GM18499 (cell line): ENCODE results near the gene SH2D7.

ENCODE experiments used
- ATAC-seq: cut with Tn5 transposase; IDR thresholded peaks from one replicate; pipeline ENCODE4 v1.9.1; 2021; ENCODE audit warnings: moderate number of reproducible peaks; ENCODE audit not compliant: insufficient read depth, unreplicated experiment

SH2D7 gene

DNA sequence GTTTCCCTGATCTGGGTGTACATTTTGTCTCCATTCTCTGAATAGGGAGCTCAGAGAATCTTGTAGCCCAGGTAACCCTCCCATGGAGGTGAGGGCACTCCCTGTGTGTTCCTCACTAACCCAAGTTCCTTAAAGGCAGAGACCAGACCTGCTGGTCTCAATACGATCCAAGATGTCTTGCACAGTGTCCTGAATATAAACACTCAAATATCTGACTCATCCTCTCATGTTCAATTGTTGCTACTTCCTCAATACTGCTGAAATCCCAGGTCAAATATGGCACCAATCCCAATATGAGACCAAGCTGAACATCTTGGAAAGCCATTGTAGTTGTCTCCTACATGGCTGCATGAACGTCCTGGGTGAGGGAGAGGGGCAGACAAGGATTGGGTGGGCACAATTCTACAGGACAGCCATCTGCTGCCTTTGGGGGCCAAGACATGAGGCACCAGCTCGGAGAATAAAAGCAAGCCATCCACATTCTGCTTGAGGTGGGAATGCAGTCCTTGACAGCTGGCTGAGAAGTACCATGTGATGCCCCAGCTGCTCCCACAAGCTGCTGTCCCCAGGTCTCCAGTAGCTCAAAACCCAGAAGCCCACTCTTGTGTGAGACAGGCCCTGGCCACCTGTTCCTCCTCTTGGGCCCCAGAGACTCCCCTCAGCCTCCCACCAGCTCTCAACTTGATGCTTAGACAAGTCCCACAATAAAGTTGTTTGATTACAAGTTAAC is 33.1 kb upstream of the SH2D7 start:
- ATAC-seq = no peak

DNA sequence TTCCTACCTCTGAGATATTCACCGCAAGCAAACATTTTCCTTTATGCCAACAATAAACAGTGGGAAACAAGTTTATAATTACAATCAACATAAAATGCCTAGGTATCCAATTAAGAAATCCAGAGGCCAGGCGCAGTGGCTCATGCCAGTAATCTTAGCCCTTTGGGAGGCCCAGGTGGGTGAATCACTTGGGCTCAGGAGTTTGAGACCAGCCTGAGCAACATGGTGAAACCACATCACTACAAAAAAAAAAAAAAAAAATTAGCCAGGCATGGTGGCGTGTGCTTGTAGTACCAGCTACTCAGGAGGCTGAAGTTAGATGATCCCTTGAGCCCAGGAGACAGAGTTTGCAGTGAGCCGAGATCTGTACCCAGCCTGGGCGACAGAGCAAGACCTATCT is 32.1 kb upstream of the SH2D7 start:
- ATAC-seq = no peak

DNA sequence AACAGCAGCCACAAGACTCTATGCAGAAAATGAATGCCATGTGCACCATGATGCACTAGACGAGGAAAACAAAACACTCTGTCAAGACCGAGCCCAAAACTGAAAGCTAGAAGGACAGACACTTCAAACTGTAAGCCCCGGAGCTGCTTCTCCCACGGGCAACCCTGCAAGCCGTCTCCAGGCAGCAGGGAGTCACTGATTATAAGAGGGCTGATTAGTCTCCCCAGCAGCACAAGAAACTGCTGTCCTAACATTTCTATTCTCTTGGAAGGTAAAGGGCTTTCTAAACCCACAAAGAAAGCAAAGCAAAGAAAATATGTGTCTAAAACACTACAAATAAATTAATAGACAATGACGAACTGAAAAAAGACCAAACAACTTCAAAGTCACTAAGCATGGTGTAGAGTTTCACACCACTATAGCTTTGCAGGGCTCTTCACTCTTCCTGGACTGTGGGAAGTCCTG is 30.4 kb upstream of the SH2D7 start:
- ATAC-seq = no peak

GRCh38 chr15:78063217-78063616 is 29.1 kb upstream of the SH2D7 start:
- no peak for ATAC-seq

DNA sequence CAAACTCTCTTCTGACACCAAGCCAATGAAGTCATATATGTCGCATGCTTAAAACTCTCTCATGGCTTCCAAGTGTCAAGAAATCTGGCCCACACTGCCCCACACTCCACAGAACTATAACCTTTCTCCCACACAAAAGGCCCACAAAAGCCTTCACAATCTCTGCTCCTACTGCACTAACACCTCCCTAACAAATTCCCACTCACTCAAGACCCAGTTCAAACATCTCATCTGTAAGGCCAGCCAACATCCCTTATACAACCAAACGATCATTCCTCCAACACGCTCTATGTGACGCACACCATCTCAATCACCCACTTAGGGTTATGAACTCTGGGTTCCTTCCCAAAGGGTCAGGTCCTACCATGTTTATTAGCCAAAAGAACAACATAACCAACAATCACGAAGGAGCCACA is 28.4 kb upstream of the SH2D7 start:
- no peak for ATAC-seq

DNA sequence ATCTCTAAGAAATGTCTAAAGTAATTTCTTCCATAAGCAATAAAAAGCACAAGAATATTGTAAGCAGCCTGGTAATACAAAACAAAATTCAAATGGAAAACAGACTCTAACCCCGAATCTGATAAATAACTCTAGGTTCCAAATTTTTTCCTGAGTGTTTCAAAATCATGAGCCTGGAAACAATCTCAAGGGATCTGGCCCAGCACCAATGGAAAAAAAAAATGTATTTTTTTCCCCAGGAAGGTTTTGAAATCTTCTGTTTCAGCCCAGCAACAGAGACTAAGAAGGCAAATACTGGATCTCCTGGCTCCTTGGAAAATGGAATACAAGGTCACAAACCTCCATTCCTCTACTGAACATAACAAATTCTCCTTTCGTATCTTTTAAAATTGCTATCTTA is 27.8 kb upstream of the SH2D7 start:
- no peak for ATAC-seq

DNA sequence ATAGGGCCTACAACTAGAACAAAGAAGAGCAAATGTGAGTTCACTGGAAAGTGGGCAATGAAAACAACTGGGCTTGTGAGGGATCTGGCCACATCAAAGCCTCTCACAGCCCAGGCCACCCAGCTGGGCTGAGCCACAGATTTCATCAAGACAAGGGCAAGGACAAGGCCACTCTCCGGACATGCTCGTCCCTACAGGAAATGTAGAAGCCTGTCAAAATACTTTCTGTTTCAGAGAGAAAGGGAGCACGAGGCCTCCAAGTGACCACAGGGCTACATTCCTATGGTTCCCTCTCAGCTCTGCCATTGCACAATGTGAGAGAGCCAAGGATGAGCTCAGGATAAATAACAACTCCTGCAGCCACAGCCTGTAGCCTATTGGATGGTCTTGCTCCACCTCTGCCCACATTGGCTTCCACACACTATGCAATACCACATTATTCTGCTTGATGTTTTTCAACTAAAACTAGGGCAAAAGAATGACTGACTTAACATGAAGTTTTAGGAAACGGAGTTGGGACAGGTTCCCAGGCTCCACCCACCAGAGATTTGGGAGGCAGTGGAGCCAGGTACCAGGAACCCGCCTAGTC is 27.0 kb upstream of the SH2D7 start:
- no peak for ATAC-seq

GRCh38 chr15:78065973-78066946 is 26.1 kb upstream of the SH2D7 start:
- ATAC-seq = no peak

GRCh38 chr15:78067328-78068228 is 24.8 kb upstream of the SH2D7 start:
- no peak for ATAC-seq

- ATAC-seq = no peak
Observed at GRCh38 chr15:78069052-78069414, 23.3 kb upstream of the SH2D7 start.

GRCh38 chr15:78069462-78070029 is 22.8 kb upstream of the SH2D7 start:
- ATAC-seq = no peak

GRCh38 chr15:78070049-78070700 is 22.2 kb upstream of the SH2D7 start:
- no peak for ATAC-seq

DNA sequence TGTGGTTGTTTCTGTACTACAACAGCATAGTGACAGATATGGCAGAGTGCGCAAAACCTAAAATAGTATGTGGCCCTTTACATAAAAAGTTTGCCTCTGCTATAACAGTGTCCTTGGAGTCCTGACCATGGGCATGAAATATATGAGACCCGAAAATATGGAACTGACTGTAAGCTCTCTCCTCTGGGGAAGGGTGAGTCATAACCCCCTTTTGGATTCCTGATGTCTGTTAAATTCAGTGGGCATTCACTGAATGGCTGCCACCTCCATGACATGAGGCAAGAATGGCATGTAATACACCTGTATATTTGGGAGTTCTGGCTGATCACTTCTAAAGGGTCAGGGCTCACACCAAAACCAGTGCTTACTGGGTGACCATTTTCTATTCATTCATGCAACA is 21.0 kb upstream of the SH2D7 start:
- ATAC-seq = no peak

DNA sequence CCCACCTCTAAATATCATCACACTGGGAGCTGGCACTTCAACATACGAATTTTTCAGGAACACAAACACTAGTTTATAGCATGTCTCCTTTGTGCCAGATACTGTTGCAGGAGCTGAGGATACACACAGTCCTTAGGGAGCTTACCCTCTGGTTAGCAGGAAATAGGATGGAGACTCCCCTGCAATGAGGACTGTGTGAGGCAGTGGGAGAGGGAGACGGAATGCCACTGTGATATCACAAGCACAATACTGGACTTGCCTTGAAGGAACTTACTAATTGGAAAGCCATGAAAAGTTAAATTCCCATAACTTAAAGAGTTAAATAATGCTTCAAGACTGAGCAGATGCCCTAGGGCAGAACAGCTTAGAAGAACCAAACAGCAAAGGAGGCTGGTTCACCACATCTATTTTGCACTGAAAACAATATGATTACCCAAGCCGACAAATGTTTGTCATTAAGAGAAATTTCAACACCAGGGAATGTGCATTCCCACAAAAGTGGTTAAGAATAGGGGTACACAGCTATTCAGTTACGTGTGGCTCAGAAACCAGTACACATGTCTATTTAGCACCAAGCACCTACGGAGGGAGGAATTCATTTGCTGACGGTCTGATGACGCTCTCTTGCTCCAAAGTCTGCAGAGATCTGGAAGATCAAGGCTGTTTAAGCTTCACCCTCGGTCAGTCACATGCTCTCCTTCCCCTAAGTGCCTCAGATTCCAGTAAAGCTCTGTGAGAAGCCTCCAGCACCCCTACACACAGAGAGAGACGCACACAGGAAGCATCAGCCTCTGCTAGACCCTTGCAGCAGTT is 20.1 kb upstream of the SH2D7 start:
- no peak for ATAC-seq

GRCh38 chr15:78073046-78073787 is 19.1 kb upstream of the SH2D7 start:
- no peak for ATAC-seq

DNA sequence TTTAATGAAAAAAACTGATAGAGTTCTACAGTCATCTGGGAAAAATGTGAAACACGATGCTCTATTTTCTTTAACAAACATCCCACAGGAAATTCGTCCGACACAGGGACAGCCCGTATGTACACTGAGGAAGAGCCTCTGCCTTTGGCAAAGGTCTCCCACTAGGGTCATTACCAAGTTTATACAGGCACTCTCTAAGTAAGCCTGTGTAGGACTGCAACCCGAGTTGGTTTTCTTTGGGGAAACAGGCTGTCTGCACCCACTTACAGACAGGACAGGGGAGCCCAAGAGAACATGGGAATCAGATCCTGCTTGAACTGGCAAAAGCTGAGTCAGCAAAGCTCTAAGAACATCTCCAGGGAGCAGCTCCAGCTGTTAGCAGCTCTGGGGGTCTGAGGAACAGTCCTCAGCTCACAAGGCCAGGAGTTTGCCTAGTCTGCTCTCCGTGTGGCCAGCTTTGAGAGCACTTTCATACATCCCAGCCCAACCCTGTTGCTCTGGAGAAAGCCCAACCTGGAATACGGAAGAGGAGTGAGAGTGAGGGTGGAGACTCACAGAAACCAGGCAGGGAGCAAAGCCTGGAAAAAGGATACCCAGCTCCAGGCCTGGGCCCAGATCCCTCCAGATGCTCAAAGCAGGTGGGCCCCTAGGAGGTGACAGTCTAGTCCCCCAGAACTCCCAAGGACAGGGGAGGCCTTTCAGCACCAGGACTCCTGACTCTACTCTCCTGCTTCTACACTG is 16.7 kb upstream of the SH2D7 start:
- no peak for ATAC-seq
